Trophoblast cell (in vitro differentiated cells and primary cell): ENCODE results near the gene CD300E.

ENCODE experiments used
- DNase-seq, 2 donors: peaks; one replicate each; pipeline ENCODE4 v3.0.0-alpha.2; 2016
- H2AFZ ChIP-seq: 2 replicates; pipeline ENCODE4 v1.6.1; 2013; ENCODE audit warnings: low read length, moderate library complexity, mild to moderate bottlenecking; ENCODE audit not compliant: insufficient read depth, poor library complexity
- H2AK5ac ChIP-seq: 2 replicates; pipeline ENCODE4 v1.6.1; 2013; ENCODE audit warnings: mild to moderate bottlenecking, low read length
- H2BK120ac ChIP-seq: 2 replicates; pipeline ENCODE4 v1.6.1; 2013; ENCODE audit warnings: low read length, mild to moderate bottlenecking, moderate library complexity; ENCODE audit not compliant: insufficient read depth, poor library complexity
- H2BK12ac ChIP-seq: 2 replicates; pipeline ENCODE4 v1.6.1; 2013; ENCODE audit warnings: mild to moderate bottlenecking, low read length, moderate library complexity
- H2BK5ac ChIP-seq: 2 replicates; pipeline ENCODE4 v1.6.1; 2013; ENCODE audit warnings: low read length, low read depth, moderate library complexity, mild to moderate bottlenecking; ENCODE audit not compliant: poor library complexity
- H3K14ac ChIP-seq: 2 replicates; pipeline ENCODE4 v1.6.1; 2013; ENCODE audit warnings: mild to moderate bottlenecking, low read length
- H3K18ac ChIP-seq: 2 replicates; pipeline ENCODE4 v1.6.1; 2013; ENCODE audit warnings: mild to moderate bottlenecking, low read length
- H3K23ac ChIP-seq: 2 replicates; pipeline ENCODE4 v1.6.1; 2013; ENCODE audit warnings: low read length
- H3K27ac ChIP-seq: 2 replicates; pipeline ENCODE4 v1.5.1; 2013; ENCODE audit warnings: low read depth, mild to moderate bottlenecking, inconsistent platforms, low read length, moderate library complexity
- H3K27me3 ChIP-seq: 2 replicates; pipeline ENCODE4 v1.6.1; 2013; ENCODE audit warnings: inconsistent platforms, mild to moderate bottlenecking, low read length, moderate library complexity; ENCODE audit not compliant: insufficient read depth
- H3K36me3 ChIP-seq, 2 experiments: 1 replicate in 1 of 2; 2 replicates in 1 of 2; pipeline ENCODE4 v1.6.1; 2013; ENCODE audit warnings: low read length in 2 of 2, mild to moderate bottlenecking in 2 of 2, moderate library complexity in 1 of 2; ENCODE audit not compliant: insufficient read depth in 2 of 2, control insufficient read depth in 1 of 2
- H3K4ac ChIP-seq: 2 replicates; pipeline ENCODE4 v1.6.1; 2013; ENCODE audit warnings: low read depth, mild to moderate bottlenecking, low read length, moderate library complexity
- H3K4me1 ChIP-seq, 2 experiments: 1 replicate in 1 of 2; 2 replicates in 1 of 2; pipeline ENCODE4 v1.6.1; 2013; ENCODE audit warnings: low read length in 2 of 2, mild to moderate bottlenecking in 2 of 2, moderate library complexity in 1 of 2; ENCODE audit not compliant: insufficient read depth in 2 of 2, control insufficient read depth in 1 of 2
- H3K4me2 ChIP-seq: 2 replicates; pipeline ENCODE4 v1.6.1; 2013; ENCODE audit warnings: inconsistent platforms, mild to moderate bottlenecking, low read length, moderate library complexity
- H3K4me3 ChIP-seq: 2 replicates; pipeline ENCODE4 v1.5.1; 2013; ENCODE audit warnings: mild to moderate bottlenecking, low read depth, low read length, inconsistent platforms
- H3K79me1 ChIP-seq: one replicate; pipeline ENCODE4 v1.6.1; 2013; ENCODE audit warnings: low read length
- H3K79me2 ChIP-seq: 2 replicates; pipeline ENCODE4 v1.6.1; 2013; ENCODE audit warnings: low read length, mild to moderate bottlenecking; ENCODE audit not compliant: control insufficient read depth, insufficient read depth, poor library complexity
- H3K9ac ChIP-seq: 2 replicates; pipeline ENCODE4 v1.6.1; 2013; ENCODE audit warnings: mild to moderate bottlenecking, low read length
- H3K9me3 ChIP-seq: 2 replicates; pipeline ENCODE4 v1.6.1; 2013; ENCODE audit warnings: low read depth, mild to moderate bottlenecking, control low read depth, inconsistent platforms, low read length; ENCODE audit not compliant: insufficient read depth
- H4K12ac ChIP-seq: 2 replicates; pipeline ENCODE4 v1.6.1; 2013; ENCODE audit warnings: low read depth, mild to moderate bottlenecking, low read length, moderate library complexity
- H4K8ac ChIP-seq: 2 replicates; pipeline ENCODE4 v1.6.1; 2013; ENCODE audit warnings: low read depth, mild to moderate bottlenecking, low read length, moderate library complexity
- H4K91ac ChIP-seq: one replicate; pipeline ENCODE4 v1.6.1; 2013; ENCODE audit warnings: low read depth, mild to moderate bottlenecking, low read length, moderate library complexity
- WGBS: extraction: QIAGEN DNeasy Blood & Tissue Kit; methylation state at CpG from one replicate; pipeline ENCODE4 v1.1.7; 2013; ENCODE audit warnings: missing lambda C conversion rate; ENCODE audit not compliant: insufficient read length, insufficient coverage; ENCODE audit errors: extremely low coverage; 5-methylcytosine and 5-hydroxymethylcytosine counted together

Gene CD300E

DNA sequence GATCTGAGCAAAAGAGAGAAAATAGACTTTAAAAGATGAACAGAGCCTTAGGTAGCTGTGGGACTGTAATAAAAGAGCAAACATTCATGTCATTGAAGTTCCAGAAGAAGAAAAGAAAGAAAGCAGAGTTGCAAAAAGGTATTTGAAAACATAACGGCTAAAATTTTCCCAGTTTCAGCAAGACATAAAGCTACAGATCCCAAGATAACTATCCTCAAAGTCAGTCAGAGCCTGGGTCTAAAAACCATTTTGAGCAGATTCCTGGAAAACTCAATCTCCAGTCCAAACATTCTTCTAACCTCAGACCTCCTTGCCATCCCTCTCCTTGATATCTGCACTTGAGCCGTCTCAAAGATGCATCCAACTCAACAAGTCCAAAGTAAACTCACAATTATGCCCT lies 20.9 kb upstream of the CD300E start:
- DNase-seq, result no peak
- no peak overlapping the region for H3K27ac ChIP-seq

DNA sequence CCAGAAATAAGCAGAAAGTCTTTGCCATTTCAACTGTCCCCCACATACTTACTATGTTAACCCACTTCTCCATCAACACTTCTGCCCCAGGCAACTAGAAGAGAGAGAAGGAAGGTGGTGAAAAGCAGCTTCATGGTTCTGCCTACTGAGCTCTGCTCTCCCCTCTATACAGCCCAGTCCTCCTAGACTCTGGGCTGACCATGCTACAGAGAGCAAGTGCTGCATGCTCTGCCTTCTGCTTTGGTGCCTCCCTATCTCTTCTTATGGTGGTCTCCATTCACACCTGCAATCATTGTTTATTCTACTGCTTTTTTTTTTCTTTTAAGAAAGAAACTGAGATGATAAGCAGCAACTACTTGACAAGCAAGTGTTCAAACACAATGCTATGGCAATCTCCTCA lies 20.3 kb upstream of the CD300E start:
- Histone ChIP-seq H3K14ac (no peak overlapping the region), H2BK5ac (no peak overlapping the region), H3K4me2 (no peak overlapping the region), H3K79me1 (peaks cover 2% of the 10 kb centered on the region), H3K23ac (no peak overlapping the region), H2BK120ac (no peak overlapping the region), H3K9me3 (no peaks in the 10 kb centered on the region), H2BK12ac (no peak overlapping the region), H3K9ac (no peak overlapping the region), H3K27ac (no peak overlapping the region), H3K79me2 (no peaks in the 10 kb centered on the region), H3K27me3 (no peaks in the 10 kb centered on the region), H3K4me1 (peaks cover 11 to 13% of the 10 kb centered on the region in 2 experiments), H2AK5ac (no peak overlapping the region), H4K12ac (no peak overlapping the region), H3K18ac (no peak overlapping the region), H3K4me3 (no peak overlapping the region), H3K36me3 (no peaks in the 10 kb centered on the region), H3K4ac (no peak overlapping the region), H4K8ac (no peak overlapping the region), H2AFZ (no peak overlapping the region), H4K91ac (no peak overlapping the region)
- no peak for DNase-seq

More for the DNA sequence above, 20.9 kb upstream of the CD300E start:
- H2BK120ac ChIP-seq, result no peak overlapping the region
- H3K79me1 ChIP-seq, result peaks cover 2% of the 10 kb centered on the region
- H3K4me3 ChIP-seq, result no peak overlapping the region
- no peak overlapping the region for H2BK12ac ChIP-seq
- H3K18ac ChIP-seq, result no peak overlapping the region
- no peak overlapping the region for H4K8ac ChIP-seq
- no peak overlapping the region for H3K23ac ChIP-seq
- no peak overlapping the region for H2AK5ac ChIP-seq
- no peaks in the 10 kb centered on the region for H3K9me3 ChIP-seq
- H3K9ac ChIP-seq, result no peak overlapping the region
- H3K14ac ChIP-seq, result no peak overlapping the region
- no peak overlapping the region for H4K91ac ChIP-seq
- H3K4me2 ChIP-seq, result no peak overlapping the region
- no peak overlapping the region for H2BK5ac ChIP-seq
- H3K4me1 ChIP-seq, result peaks cover 11 to 13% of the 10 kb centered on the region in 2 experiments
- H4K12ac ChIP-seq, result no peak overlapping the region
- H3K27me3 ChIP-seq, result no peaks in the 10 kb centered on the region
- H3K36me3 ChIP-seq, result no peaks in the 10 kb centered on the region
- H2AFZ ChIP-seq, result no peak overlapping the region
- WGBS, result no CpG with 5 or more reads among the region's 2 CpGs
- H3K4ac ChIP-seq, result no peak overlapping the region
- no peaks in the 10 kb centered on the region for H3K79me2 ChIP-seq

DNA sequence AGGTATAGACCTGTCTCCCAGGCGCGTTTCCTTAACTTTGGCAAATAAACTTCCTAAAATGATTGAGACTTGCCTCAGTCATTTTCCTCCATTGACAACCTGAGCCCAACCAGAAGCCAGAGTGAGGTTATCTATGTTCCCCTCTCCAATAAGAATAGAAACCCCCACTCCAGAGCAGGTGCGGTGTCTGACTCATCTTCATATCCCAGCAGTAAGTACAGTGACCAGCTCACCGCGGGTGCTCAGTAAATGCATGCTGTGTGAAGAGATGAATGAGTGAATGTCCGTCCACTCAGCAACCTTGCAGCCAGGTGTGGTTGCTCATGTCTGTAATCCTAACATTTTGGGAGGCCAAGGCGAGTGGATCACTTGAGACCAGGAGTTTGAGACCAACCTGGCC lies 19.5 kb upstream of the CD300E start:
- Histone ChIP-seq H3K27ac (no peak overlapping the region), H3K4me3 (no peak overlapping the region)

DNA sequence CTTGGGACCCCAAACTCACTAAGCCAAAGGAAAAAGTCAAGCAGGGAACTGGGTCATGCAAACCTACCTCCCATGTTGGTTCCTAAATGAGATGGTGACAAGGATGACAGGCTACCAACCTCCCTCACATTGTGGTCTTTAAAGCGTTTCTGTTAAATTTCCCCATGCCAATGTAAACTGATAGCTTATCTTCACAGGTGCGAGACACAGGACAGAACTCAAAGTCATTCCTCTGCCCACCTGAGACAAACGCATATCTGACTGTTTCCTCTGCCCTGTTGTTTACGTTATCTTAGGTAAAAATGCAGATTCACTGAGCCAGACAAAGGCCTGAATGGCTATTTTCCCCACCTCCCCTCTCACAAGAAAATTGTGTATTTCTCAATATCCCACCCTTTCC lies 19.0 kb upstream of the CD300E start:
- Histone ChIP-seq H3K4me2 (no peak overlapping the region), H3K79me2 (no peaks in the 10 kb centered on the region), H3K9ac (no peak overlapping the region), H4K12ac (no peak overlapping the region), H3K9me3 (no peaks in the 10 kb centered on the region), H3K4me1 (peaks cover 1 to 3% of the 10 kb centered on the region in 2 experiments), H2AK5ac (no peak overlapping the region), H4K91ac (no peak overlapping the region), H2AFZ (no peak overlapping the region), H3K18ac (no peak overlapping the region), H4K8ac (no peak overlapping the region), H3K27ac (no peak overlapping the region), H3K36me3 (no peaks in the 10 kb centered on the region), H3K23ac (no peak overlapping the region), H3K79me1 (no peaks in the 10 kb centered on the region), H3K4ac (no peak overlapping the region), H2BK12ac (no peak overlapping the region), H2BK5ac (no peak overlapping the region), H3K4me3 (no peak overlapping the region), H3K27me3 (no peaks in the 10 kb centered on the region), H3K14ac (no peak overlapping the region), H2BK120ac (no peak overlapping the region)
- no CpG with 5 or more reads among the region's 4 CpGs for WGBS
- DNase-seq, result no peak

More for the DNA sequence above, 19.5 kb upstream of the CD300E start:
- H2BK120ac ChIP-seq, result no peak overlapping the region
- H2BK12ac ChIP-seq, result no peak overlapping the region
- H4K8ac ChIP-seq, result no peak overlapping the region
- no peaks in the 10 kb centered on the region for H3K79me2 ChIP-seq
- H3K9ac ChIP-seq, result no peak overlapping the region
- H3K27me3 ChIP-seq, result no peaks in the 10 kb centered on the region
- H3K4ac ChIP-seq, result no peak overlapping the region
- no peaks in the 10 kb centered on the region for H3K79me1 ChIP-seq
- DNase-seq, result no peak
- WGBS, result no CpG with 5 or more reads among the region's 7 CpGs
- H3K23ac ChIP-seq, result no peak overlapping the region
- H2AFZ ChIP-seq, result no peak overlapping the region
- no peaks in the 10 kb centered on the region for H3K9me3 ChIP-seq
- no peak overlapping the region for H4K91ac ChIP-seq
- H3K36me3 ChIP-seq, result no peaks in the 10 kb centered on the region
- no peak overlapping the region for H2BK5ac ChIP-seq
- H2AK5ac ChIP-seq, result no peak overlapping the region
- H4K12ac ChIP-seq, result no peak overlapping the region
- no peak overlapping the region for H3K14ac ChIP-seq
- H3K4me1 ChIP-seq, result peaks cover 6 to 7% of the 10 kb centered on the region in 2 experiments
- no peak overlapping the region for H3K4me2 ChIP-seq
- H3K18ac ChIP-seq, result no peak overlapping the region
